Measurements from ENCODE around the gene RGS7.

Gene RGS7

DNA sequence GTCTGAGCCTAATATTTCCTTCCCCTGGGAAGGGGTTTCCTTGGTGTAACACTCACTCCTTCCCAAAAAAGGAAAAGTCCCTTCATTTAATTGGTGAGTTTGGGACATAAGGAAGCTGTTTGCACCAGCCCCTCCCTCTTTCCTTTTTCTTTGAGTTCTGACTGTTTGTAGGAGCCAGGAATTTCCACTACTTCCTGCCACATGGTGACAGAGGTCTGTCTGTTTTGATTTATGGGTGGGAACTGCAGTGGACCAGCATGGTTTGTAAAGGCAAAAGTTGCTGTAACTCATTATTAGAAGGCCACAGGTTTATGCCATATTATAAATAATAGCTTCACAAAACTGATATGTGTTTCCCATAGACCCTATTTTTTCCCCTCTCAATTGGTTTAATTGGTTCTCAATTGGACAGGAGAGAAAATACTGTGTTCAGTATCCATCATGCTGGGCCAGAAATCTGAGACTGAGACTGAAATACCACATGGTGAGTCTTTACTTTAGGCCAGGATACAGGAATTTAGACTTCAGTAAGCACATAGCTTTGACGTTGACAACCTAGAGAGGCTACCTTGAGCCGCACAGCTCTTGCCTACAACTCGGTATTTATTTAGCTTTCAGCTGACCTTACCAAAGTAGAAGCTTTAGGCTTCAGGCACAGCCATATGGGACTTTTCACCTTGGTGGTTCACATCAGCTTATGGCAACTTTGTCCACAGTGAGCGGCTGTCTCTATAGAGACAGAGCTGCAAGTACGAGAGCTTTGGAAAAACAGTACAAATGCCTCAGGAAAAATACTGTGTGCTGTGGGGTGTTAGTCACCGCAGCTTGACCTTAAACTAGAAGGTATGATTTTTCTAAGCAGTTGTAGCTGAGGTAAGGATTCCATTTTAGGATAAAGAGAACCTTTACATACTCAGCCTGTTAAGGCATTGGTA is 40.0 kb upstream of the RGS7 start:
- Histone ChIP-seq H2BK5ac (ENCODE audit: low read length) (no peak overlapping the region), H3K9ac (ENCODE audit: low read depth, low read length, poor library complexity) (no peak overlapping the region), H4K91ac (ENCODE audit: low read depth, low read length, poor library complexity) (no peak overlapping the region), H4K8ac (ENCODE audit: low read depth, low read length) (no peak overlapping the region), H2BK12ac (ENCODE audit: low read length) (no peak overlapping the region), H2BK120ac (ENCODE audit: low read depth, low read length) (no peak overlapping the region), H3K4me3 (ENCODE audit: low read length in 2 of 2) (no peak overlapping the region), H3K4me2 (ENCODE audit: insufficient read depth, low read length, poor library complexity, severe bottlenecking) (no peak overlapping the region), H3K9me3 (replicated peaks in 1 of 2; ENCODE audit: control insufficient read depth in 2 of 2, insufficient read depth in 1 of 2, low read depth in 1 of 2, low read length in 2 of 2) (peaks cover 0 to 1% of the 10 kb centered on the region in 2 donors), H3K14ac (ENCODE audit: low read length) (no peak overlapping the region), H3K4me1 (ENCODE audit: control insufficient read depth in 2 of 2, insufficient read depth in 1 of 2, low read depth in 1 of 2, low read length in 2 of 2) (peaks cover 0 to 5% of the 10 kb centered on the region in 2 donors), H3K18ac (ENCODE audit: low read length) (no peak overlapping the region), H3K23ac (ENCODE audit: low read depth, low read length, poor library complexity) (no peak overlapping the region), H3K27ac (replicated peaks; ENCODE audit: low read length) (no peak overlapping the region), H3K4ac (ENCODE audit: low read length) (no peak overlapping the region), H3K36me3 (replicated peaks in 1 of 2; ENCODE audit: control insufficient read depth in 2 of 2, insufficient read depth in 2 of 2, low read length in 2 of 2) (no peaks in the 10 kb centered on the region), H2AK5ac (ENCODE audit: low read depth, low read length) (no peak overlapping the region), H2AFZ (ENCODE audit: low read length) (no peak overlapping the region), H3K79me1 (ENCODE audit: low read depth, low read length) (no peaks in the 10 kb centered on the region), H2BK15ac (ENCODE audit: low read length) (no peak overlapping the region), H3K27me3 (ENCODE audit: control insufficient read depth in 3 of 3, insufficient read depth in 3 of 3, low read depth in 1 of 3, low read length in 3 of 3) (no peaks in the 10 kb centered on the region)
- no peak for DNase-seq (ENCODE audit: low spot score)
- WGBS, 2 donors (ENCODE audit: extremely low coverage in 2 of 2, insufficient read length in 2 of 2, insufficient replicate concordance in 1 of 2), result no CpG with 5 or more reads among the region's 6 CpGs

DNA sequence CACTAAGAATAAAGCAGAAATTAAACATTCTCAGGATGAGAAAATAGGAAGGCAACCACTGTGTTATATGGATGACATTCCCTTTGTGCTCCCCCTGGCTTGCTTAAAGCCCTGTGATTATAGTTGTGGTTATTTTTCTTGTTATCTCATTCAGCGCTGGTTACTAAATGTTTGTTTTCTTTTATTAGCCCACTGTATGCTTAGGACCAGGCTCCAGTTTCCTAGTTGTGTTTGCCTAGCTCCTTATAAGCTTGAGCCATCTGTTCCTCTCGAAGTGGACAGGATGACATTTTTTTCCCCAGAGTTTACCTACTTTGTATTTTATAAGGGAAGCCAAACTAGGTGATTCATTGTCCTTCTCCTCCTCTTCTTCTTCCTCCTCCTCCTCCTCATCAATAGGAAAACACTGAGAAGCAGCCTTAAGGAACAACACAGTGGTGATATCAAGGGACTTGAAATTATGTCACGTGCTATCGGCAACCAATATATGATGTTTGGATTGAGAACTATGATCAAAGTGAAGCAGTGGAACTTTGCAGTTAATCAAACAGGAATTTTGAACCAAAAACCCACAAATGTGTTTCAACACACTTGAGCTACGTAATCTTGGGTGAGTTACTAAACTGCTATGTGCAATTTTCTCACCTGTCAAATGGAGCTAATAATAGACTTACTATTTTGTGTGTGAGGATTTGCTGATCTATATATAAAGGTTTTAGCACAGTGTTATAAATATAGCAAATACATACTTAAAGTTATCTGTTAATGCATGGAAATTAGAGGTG is 35.1 kb upstream of the RGS7 start:
- Histone ChIP-seq H3K4me2 (ENCODE audit: insufficient read depth, low read length, poor library complexity, severe bottlenecking) (no peak overlapping the region), H2AFZ (ENCODE audit: low read length) (no peak overlapping the region), H3K18ac (ENCODE audit: low read length) (no peak overlapping the region), H3K79me1 (ENCODE audit: low read depth, low read length) (no peaks in the 10 kb centered on the region), H4K91ac (ENCODE audit: low read depth, low read length, poor library complexity) (no peak overlapping the region), H3K36me3 (replicated peaks in 1 of 2; ENCODE audit: control insufficient read depth in 2 of 2, insufficient read depth in 2 of 2, low read length in 2 of 2) (no peaks in the 10 kb centered on the region), H2BK15ac (ENCODE audit: low read length) (no peak overlapping the region), H3K4me1 (ENCODE audit: control insufficient read depth in 2 of 2, insufficient read depth in 1 of 2, low read depth in 1 of 2, low read length in 2 of 2) (peaks cover 0 to under 1% of the 10 kb centered on the region in 2 donors), H3K4ac (ENCODE audit: low read length) (no peak overlapping the region), H3K27ac (replicated peaks; ENCODE audit: low read length) (no peak overlapping the region), H3K9me3 (replicated peaks in 1 of 2; ENCODE audit: control insufficient read depth in 2 of 2, insufficient read depth in 1 of 2, low read depth in 1 of 2, low read length in 2 of 2) (peaks cover 0 to 1% of the 10 kb centered on the region in 2 donors), H3K27me3 (ENCODE audit: control insufficient read depth in 3 of 3, insufficient read depth in 3 of 3, low read depth in 1 of 3, low read length in 3 of 3) (no peaks in the 10 kb centered on the region), H2BK120ac (ENCODE audit: low read depth, low read length) (no peak overlapping the region), H3K14ac (ENCODE audit: low read length) (no peak overlapping the region), H2BK12ac (ENCODE audit: low read length) (no peak overlapping the region), H3K4me3 (ENCODE audit: low read length in 2 of 2) (no peak overlapping the region), H2BK5ac (ENCODE audit: low read length) (no peak overlapping the region), H4K8ac (ENCODE audit: low read depth, low read length) (no peak overlapping the region), H3K9ac (ENCODE audit: low read depth, low read length, poor library complexity) (no peak overlapping the region), H2AK5ac (ENCODE audit: low read depth, low read length) (no peak overlapping the region), H3K23ac (ENCODE audit: low read depth, low read length, poor library complexity) (no peak overlapping the region)
- WGBS, 2 donors (ENCODE audit: extremely low coverage in 2 of 2, insufficient read length in 2 of 2, insufficient replicate concordance in 1 of 2), result no CpG with 5 or more reads among the region's 5 CpGs
- DNase-seq (ENCODE audit: low spot score), result no peak

DNA sequence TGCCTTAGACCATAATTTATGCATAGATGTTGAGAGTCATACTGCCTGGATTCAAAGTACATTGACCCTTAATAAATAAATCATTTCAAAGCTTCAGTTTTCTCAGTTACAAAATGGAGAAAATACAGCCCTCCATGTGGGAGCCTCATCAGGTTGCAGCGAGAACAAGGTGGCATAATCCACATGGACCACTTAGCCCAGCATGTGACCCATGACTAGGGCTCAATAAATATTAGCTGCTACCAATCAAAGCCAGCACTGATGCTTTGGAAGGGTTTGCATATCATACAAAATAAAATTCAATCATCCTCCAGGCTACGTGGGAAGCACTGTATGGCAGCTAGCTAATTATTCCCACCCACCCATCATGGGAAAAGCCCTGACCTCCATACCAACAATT is 33.5 kb upstream of the RGS7 start:
- no peak overlapping the region for H3K9ac ChIP-seq (ENCODE audit: low read depth, low read length, poor library complexity)
- no peak overlapping the region for H4K91ac ChIP-seq (ENCODE audit: low read depth, low read length, poor library complexity)
- no CpG with 5 or more reads among the region's 2 CpGs for WGBS, 2 donors (ENCODE audit: extremely low coverage in 2 of 2, insufficient read length in 2 of 2, insufficient replicate concordance in 1 of 2)
- no peak overlapping the region for H3K4me2 ChIP-seq (ENCODE audit: insufficient read depth, low read length, poor library complexity, severe bottlenecking)
- no peak overlapping the region for H3K18ac ChIP-seq (ENCODE audit: low read length)
- no peaks in the 10 kb centered on the region for H3K36me3 ChIP-seq (replicated peaks in 1 of 2; ENCODE audit: control insufficient read depth in 2 of 2, insufficient read depth in 2 of 2, low read length in 2 of 2)
- H3K4me1 ChIP-seq (ENCODE audit: control insufficient read depth in 2 of 2, insufficient read depth in 1 of 2, low read depth in 1 of 2, low read length in 2 of 2), result no peaks in the 10 kb centered on the region
- H2BK15ac ChIP-seq (ENCODE audit: low read length), result no peak overlapping the region
- no peaks in the 10 kb centered on the region for H3K79me1 ChIP-seq (ENCODE audit: low read depth, low read length)
- DNase-seq (ENCODE audit: low spot score), result no peak
- H2AK5ac ChIP-seq (ENCODE audit: low read depth, low read length), result no peak overlapping the region
- H3K4ac ChIP-seq (ENCODE audit: low read length), result no peak overlapping the region
- no peak overlapping the region for H2BK12ac ChIP-seq (ENCODE audit: low read length)
- no peaks in the 10 kb centered on the region for H3K27me3 ChIP-seq (ENCODE audit: control insufficient read depth in 3 of 3, insufficient read depth in 3 of 3, low read depth in 1 of 3, low read length in 3 of 3)
- H3K23ac ChIP-seq (ENCODE audit: low read depth, low read length, poor library complexity), result no peak overlapping the region
- no peak overlapping the region for H4K8ac ChIP-seq (ENCODE audit: low read depth, low read length)
- H2AFZ ChIP-seq (ENCODE audit: low read length), result no peak overlapping the region
- no peaks in the 10 kb centered on the region for H3K9me3 ChIP-seq (replicated peaks in 1 of 2; ENCODE audit: control insufficient read depth in 2 of 2, insufficient read depth in 1 of 2, low read depth in 1 of 2, low read length in 2 of 2)
- no peak overlapping the region for H2BK5ac ChIP-seq (ENCODE audit: low read length)
- no peak overlapping the region for H3K4me3 ChIP-seq (ENCODE audit: low read length in 2 of 2)
- no peak overlapping the region for H3K27ac ChIP-seq (replicated peaks; ENCODE audit: low read length)
- H3K14ac ChIP-seq (ENCODE audit: low read length), result no peak overlapping the region
- no peak overlapping the region for H2BK120ac ChIP-seq (ENCODE audit: low read depth, low read length)

- Histone ChIP-seq H4K8ac (ENCODE audit: low read depth, low read length) (no peak overlapping the region), H2AFZ (ENCODE audit: low read length) (no peak overlapping the region), H2BK15ac (ENCODE audit: low read length) (no peak overlapping the region), H3K9ac (ENCODE audit: low read depth, low read length, poor library complexity) (no peak overlapping the region), H2BK12ac (ENCODE audit: low read length) (no peak overlapping the region), H3K27me3 (ENCODE audit: control insufficient read depth in 3 of 3, insufficient read depth in 3 of 3, low read depth in 1 of 3, low read length in 3 of 3) (no peaks in the 10 kb centered on the region), H2BK120ac (ENCODE audit: low read depth, low read length) (no peak overlapping the region), H3K18ac (ENCODE audit: low read length) (no peak overlapping the region), H3K79me1 (ENCODE audit: low read depth, low read length) (no peaks in the 10 kb centered on the region), H4K91ac (ENCODE audit: low read depth, low read length, poor library complexity) (no peak overlapping the region), H3K23ac (ENCODE audit: low read depth, low read length, poor library complexity) (no peak overlapping the region), H2AK5ac (ENCODE audit: low read depth, low read length) (no peak overlapping the region), H3K9me3 (replicated peaks in 1 of 2; ENCODE audit: control insufficient read depth in 2 of 2, insufficient read depth in 1 of 2, low read depth in 1 of 2, low read length in 2 of 2) (no peaks in the 10 kb centered on the region), H3K36me3 (replicated peaks in 1 of 2; ENCODE audit: control insufficient read depth in 2 of 2, insufficient read depth in 2 of 2, low read length in 2 of 2) (no peaks in the 10 kb centered on the region), H3K4me3 (ENCODE audit: low read length in 2 of 2) (no peak overlapping the region), H3K4ac (ENCODE audit: low read length) (no peak overlapping the region), H3K27ac (replicated peaks; ENCODE audit: low read length) (no peak overlapping the region), H3K14ac (ENCODE audit: low read length) (no peak overlapping the region), H2BK5ac (ENCODE audit: low read length) (no peak overlapping the region), H3K4me2 (ENCODE audit: insufficient read depth, low read length, poor library complexity, severe bottlenecking) (no peak overlapping the region), H3K4me1 (ENCODE audit: control insufficient read depth in 2 of 2, insufficient read depth in 1 of 2, low read depth in 1 of 2, low read length in 2 of 2) (no peaks in the 10 kb centered on the region)
- no CpG with 5 or more reads among the region's 3 CpGs for WGBS, 2 donors (ENCODE audit: extremely low coverage in 2 of 2, insufficient read length in 2 of 2, insufficient replicate concordance in 1 of 2)
- no peak for DNase-seq (ENCODE audit: low spot score)
These were observed 32.4 kb upstream of the RGS7 start for GRCh38 chr1:241389400-241389799.
